Uterus (tissue), 4 donors: ENCODE results near the gene CDC42EP4. TPM values are rescaled to one million over a fixed set of nuclear protein-coding genes. Genes with fewer than 3 reads are reported as not detected.
A peak's percentile ranks its signal among the peaks of the same experiment; 100 is the strongest.

Source experiments
- DNase-seq, 2 donors: peaks; one replicate each; pipeline ENCODE4 v3.0.0-alpha.2; 2019 to 2020
- H3K27ac ChIP-seq, 2 donors: fragments of 200-600 bp; sonication (generic); 1 replicate in 1 of 2; 2 replicates in 1 of 2; pipeline ENCODE4 v1.5.1; 2016 to 2018
- H3K27me3 ChIP-seq, 2 donors: fragments of 200-600 bp; sonication (generic); one replicate each; pipeline ENCODE4 v1.5.1; 2018 to 2019; ENCODE audit warnings: control low read depth in 1 of 2
- H3K36me3 ChIP-seq, 2 donors: fragments of 200-600 bp; sonication (generic); one replicate each; pipeline ENCODE4 v1.5.1; 2019; ENCODE audit warnings: control low read depth in 1 of 2
- H3K4me1 ChIP-seq, 2 donors: fragments of 200-600 bp; sonication (generic); one replicate each; pipeline ENCODE4 v1.5.1; 2018 to 2019; ENCODE audit warnings: control low read depth in 1 of 2
- H3K4me3 ChIP-seq, 2 donors: fragments of 200-600 bp; sonication (generic); 1 replicate in 1 of 2; 2 replicates in 1 of 2; pipeline ENCODE4 v1.5.1; 2018 to 2019; ENCODE audit warnings: mild to moderate bottlenecking in 1 of 2
- H3K9me3 ChIP-seq, 2 donors: fragments of 200-600 bp; sonication (generic); one replicate each; pipeline ENCODE4 v1.5.1; 2019; ENCODE audit warnings: control low read depth in 1 of 2
- POLR2A ChIP-seq, 2 donors: fragments of 450-650 bp; IDR thresholded peaks; one replicate each; pipeline ENCODE4 v1.6.1; 2016; ENCODE audit warnings: antibody characterized with exemption in 2 of 2, mild to moderate bottlenecking in 1 of 2, moderate library complexity in 1 of 2
- intact Hi-C: fragments of 100-400 bp; cut with DNase I; formaldehyde crosslinking; loops from one replicate; pipeline ENCODE4 v1.15.1; 2023; ENCODE audit warnings: low total_unique reads
- total RNA-seq, 4 donors: library from RNA; depleted of rRNA in 3 of 4; stranded (reverse); fragments of >200 nt in 3 of 4; gene quantifications; one replicate each; pipeline versions ENCODE4 v1.1.0 to v1.2.4, GENCODE V29; 2014 to 2023
- TF ChIP-seq, protein P1 (sequence below), 4 experiments: fragments of 200-600 bp in 2 of 4; fragments of 450-650 bp in 2 of 4; sonication (generic) in 2 of 4; IDR thresholded peaks; one replicate each; pipeline ENCODE4 v1.5.1; 2016 to 2019; ENCODE audit warnings: antibody characterized with exemption in 4 of 4, mild to moderate bottlenecking in 2 of 4, moderate library complexity in 1 of 4
- donor health status: DM: yes; HTN: yes; CAD: no.

The CDC42EP4 gene
- total RNA-seq, 4 donors from 2014 or later: 26.6 to 131 (median 70.7) TPM

DNA sequence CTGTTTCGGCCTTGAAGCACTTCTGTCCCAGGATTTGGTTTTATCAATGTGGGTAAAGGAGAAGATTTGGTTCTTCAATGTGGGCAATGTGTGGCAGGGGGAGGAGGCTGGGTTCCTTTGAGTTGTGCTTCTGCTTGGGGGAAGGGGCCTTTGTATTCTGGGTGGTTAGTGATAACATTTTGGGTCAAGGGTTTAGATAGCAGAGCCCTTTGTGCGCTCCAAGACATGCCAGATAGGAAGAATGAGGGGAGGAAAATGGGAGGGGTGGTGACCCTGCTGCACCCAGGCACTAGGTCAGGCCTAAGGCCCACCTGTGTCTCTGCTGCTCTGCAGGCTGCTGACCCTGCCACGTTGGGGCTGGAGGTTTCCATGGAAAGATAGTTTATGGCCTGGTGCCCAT is 40.0 kb upstream of the CDC42EP4 start:
- peaks cover 8 to 13% of the 10 kb centered on the region in 2 donors for H3K4me1 ChIP-seq
- no peaks in the 10 kb centered on the region for H3K27me3 ChIP-seq
- no peaks in the 10 kb centered on the region for H3K36me3 ChIP-seq
- intact Hi-C loops: no loop called here
- H3K9me3 ChIP-seq: no peaks in the 10 kb centered on the region
- H3K4me3 ChIP-seq: no peak overlapping the region
- TF ChIP-seq, protein P1, sequence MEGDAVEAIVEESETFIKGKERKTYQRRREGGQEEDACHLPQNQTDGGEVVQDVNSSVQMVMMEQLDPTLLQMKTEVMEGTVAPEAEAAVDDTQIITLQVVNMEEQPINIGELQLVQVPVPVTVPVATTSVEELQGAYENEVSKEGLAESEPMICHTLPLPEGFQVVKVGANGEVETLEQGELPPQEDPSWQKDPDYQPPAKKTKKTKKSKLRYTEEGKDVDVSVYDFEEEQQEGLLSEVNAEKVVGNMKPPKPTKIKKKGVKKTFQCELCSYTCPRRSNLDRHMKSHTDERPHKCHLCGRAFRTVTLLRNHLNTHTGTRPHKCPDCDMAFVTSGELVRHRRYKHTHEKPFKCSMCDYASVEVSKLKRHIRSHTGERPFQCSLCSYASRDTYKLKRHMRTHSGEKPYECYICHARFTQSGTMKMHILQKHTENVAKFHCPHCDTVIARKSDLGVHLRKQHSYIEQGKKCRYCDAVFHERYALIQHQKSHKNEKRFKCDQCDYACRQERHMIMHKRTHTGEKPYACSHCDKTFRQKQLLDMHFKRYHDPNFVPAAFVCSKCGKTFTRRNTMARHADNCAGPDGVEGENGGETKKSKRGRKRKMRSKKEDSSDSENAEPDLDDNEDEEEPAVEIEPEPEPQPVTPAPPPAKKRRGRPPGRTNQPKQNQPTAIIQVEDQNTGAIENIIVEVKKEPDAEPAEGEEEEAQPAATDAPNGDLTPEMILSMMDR (IDR thresholded peaks at IDR 0.05): no peak
- no peak for TF ChIP-seq POLR2A (IDR thresholded peaks at IDR 0.05)
- DNase-seq: no peak
- H3K27ac ChIP-seq: no peak overlapping the region

- intact Hi-C loops: no loop called here
- TF ChIP-seq, protein P1 (IDR thresholded peaks at IDR 0.05): no peak
- no peak for TF ChIP-seq POLR2A (IDR thresholded peaks at IDR 0.05)
- no peak overlapping the region for H3K27ac ChIP-seq
- H3K36me3 ChIP-seq: no peaks in the 10 kb centered on the region
- no peak overlapping the region for H3K4me3 ChIP-seq
- DNase-seq: no peak
- H3K4me1 ChIP-seq: peaks cover 8 to 13% of the 10 kb centered on the region in 2 donors
- H3K27me3 ChIP-seq: no peaks in the 10 kb centered on the region
- no peaks in the 10 kb centered on the region for H3K9me3 ChIP-seq
Observed at GRCh38 chr17:73350864-73351263, 39.1 kb upstream of the CDC42EP4 start.

GRCh38 chr17:73349647-73350046 is 37.8 kb upstream of the CDC42EP4 start:
- no peak for DNase-seq
- Histone ChIP-seq H3K4me1 (peaks cover 8 to 13% of the 10 kb centered on the region in 2 donors), H3K4me3 (no peak overlapping the region), H3K9me3 (no peaks in the 10 kb centered on the region), H3K27ac (peak overlapping the region; percentile 78 to 80), H3K36me3 (no peaks in the 10 kb centered on the region), H3K27me3 (no peaks in the 10 kb centered on the region)
- TF ChIP-seq, protein P1 (IDR thresholded peaks at IDR 0.05): no peak
- TF ChIP-seq POLR2A (IDR thresholded peaks at IDR 0.05): no peak
- intact Hi-C loops: no loop called here

- no peak for DNase-seq
- H3K27ac ChIP-seq: peak overlapping the region; percentile 78 to 80
- H3K36me3 ChIP-seq: no peaks in the 10 kb centered on the region
- H3K27me3 ChIP-seq: no peaks in the 10 kb centered on the region
- TF ChIP-seq POLR2A (IDR thresholded peaks at IDR 0.05): no peak
- TF ChIP-seq, protein P1 (IDR thresholded peaks at IDR 0.05): no peak
- intact Hi-C loops: no loop called here
- peaks cover 8 to 13% of the 10 kb centered on the region in 2 donors for H3K4me1 ChIP-seq
- no peak overlapping the region for H3K4me3 ChIP-seq
- no peaks in the 10 kb centered on the region for H3K9me3 ChIP-seq
Observed at GRCh38 chr17:73349138-73349537, 37.3 kb upstream of the CDC42EP4 start.

GRCh38 chr17:73348829-73349095 is 37.0 kb upstream of the CDC42EP4 start:
- Histone ChIP-seq H3K27me3 (no peaks in the 10 kb centered on the region), H3K36me3 (no peaks in the 10 kb centered on the region), H3K27ac (peak overlapping the region; percentile 78 to 80), H3K9me3 (no peaks in the 10 kb centered on the region), H3K4me1 (peaks cover 8 to 13% of the 10 kb centered on the region in 2 donors), H3K4me3 (no peak overlapping the region)
- TF ChIP-seq, protein P1 (IDR thresholded peaks at IDR 0.05): no peak
- no peak for TF ChIP-seq POLR2A (IDR thresholded peaks at IDR 0.05)
- intact Hi-C loops: no loop called here
- no peak for DNase-seq
